ENCODE results near the gene ADGB. TPM values are rescaled to one million over a fixed set of nuclear protein-coding genes. Genes with fewer than 3 reads are reported as not detected.
A peak's percentile ranks its signal among the peaks of the same experiment; 100 is the strongest.
"Not testable (repeated sequence)": the region's sequence is repeated elsewhere in the genome, so short reads cannot be mapped to it uniquely, and the experiment has no call there.

Gene ADGB
- total RNA-seq, result not detected
- total RNA-seq (2013), result not detected
- total RNA-seq, result 0 to 0.10 (median 0) reads per million in 29 experiments

DNA sequence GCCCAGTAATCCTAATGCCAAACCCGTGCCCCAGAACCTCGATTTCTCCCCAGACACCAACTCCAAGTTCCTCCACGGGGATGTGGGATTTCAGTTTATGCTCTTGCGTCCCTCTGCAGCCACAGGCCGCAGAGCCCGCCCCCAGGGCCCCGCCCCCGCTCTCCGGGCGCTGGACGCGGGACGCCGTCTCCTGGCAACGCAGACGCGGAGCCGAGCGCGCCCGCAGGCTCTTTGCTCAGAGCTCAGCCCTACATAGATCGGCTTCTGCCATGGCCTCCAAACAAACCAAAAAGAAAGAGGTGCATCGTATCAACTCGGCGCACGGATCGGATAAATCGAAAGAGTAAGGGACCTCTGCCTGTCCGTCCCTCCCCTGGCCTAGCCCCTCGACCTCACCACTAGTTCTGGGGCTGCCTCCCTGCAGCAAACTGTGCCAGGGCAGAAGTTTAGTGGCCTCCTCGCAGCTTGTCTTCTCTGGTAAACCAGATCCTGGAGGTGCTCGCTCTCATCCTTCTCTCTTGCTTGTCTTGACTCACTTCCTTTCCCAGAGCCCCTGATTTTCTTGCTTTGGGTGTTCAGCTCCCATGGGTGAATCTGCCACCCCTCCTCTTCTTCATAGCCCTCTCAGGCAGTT lies at the start of gene ADGB:
TSS of gene ADGB (plus strand) at position 201 of the 634 bp plus-strand sequence. CDS start at position 270, 69 bp downstream.
- H3K27ac Mint-ChIP-seq, result no peak within 1 kb of the TSS
- no peaks in the 10 kb centered on the region for H3K9me3 Mint-ChIP-seq
- peaks cover 0 to 5% of the 10 kb centered on the region in 2 experiments for H3K27me3 ChIP-seq (replicated peaks in 1 of 2; ENCODE audit: control insufficient read depth in 2 of 2, extremely low read depth in 1 of 2, insufficient read depth in 2 of 2, low read length in 1 of 2)
- DNase-seq, result peak in 1 of 35 experiments; percentile 12
- ChIA-PET POLR2A (no interaction called here), CTCF (no interaction called here)
- H3K4me1 Mint-ChIP-seq, result peaks cover 0 to 8% (median 5%) of the 10 kb centered on the region in 3 donors
- peak within 1 kb of the TSS in 1 of 3 donors; percentile 48 for H3K4me3 Mint-ChIP-seq
- H3K36me3 ChIP-seq (ENCODE audit: control insufficient read depth in 2 of 2, extremely low read depth in 1 of 2, insufficient read depth in 1 of 2, low read length in 1 of 2), result no peaks in the 10 kb centered on the region
- H3K4me1 ChIP-seq (ENCODE audit: control insufficient read depth in 1 of 2, extremely low read depth in 1 of 2, insufficient read depth in 2 of 2, low read length in 2 of 2), result peaks cover 0 to 4% of the 10 kb centered on the region in 2 experiments
- peaks cover 9 to 17% of the 10 kb centered on the region in 2 donors for H3K27me3 Mint-ChIP-seq
- H3K36me3 Mint-ChIP-seq, result no peaks in the 10 kb centered on the region
- H3K9me3 ChIP-seq, result no peaks in the 10 kb centered on the region
- H3K27ac ChIP-seq (ENCODE audit: low read length), result no peak within 1 kb of the TSS
- H3K4me3 ChIP-seq (ENCODE audit: control insufficient read depth in 1 of 2, extremely low read depth in 1 of 2, low read length in 1 of 2), result peak within 1 kb of the TSS in 1 of 2 donors; percentile 46
- ATAC-seq (replicated peaks in 1 of 4), result no peak
- WGBS (ENCODE audit: insufficient coverage), result 19% methylated on average over 30 of the region's 32 CpGs

DNA sequence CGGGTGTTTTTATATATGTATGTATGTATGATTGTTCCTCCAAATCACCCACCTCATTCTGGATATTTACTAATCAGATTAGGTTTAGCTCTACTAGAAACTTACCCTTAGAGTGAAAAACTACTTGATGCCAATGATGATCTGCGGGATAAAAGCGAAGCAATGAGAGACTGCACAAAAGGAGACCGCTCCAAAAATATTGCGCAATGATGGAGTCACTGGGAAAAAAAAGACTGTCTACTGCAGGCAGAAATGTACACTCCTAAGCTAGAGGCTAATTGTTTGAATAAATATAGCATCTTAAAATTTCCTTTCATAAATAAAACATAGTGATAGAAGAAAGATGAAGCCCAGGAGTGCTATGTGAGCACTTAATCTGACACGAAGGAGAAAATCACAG lies 47.9 kb upstream of the ADGB start:
- H3K27me3 Mint-ChIP-seq, result peaks cover 0 to 1% of the 10 kb centered on the region in 2 donors
- H3K4me1 Mint-ChIP-seq, result no peaks in the 10 kb centered on the region
- H3K36me3 ChIP-seq (ENCODE audit: control insufficient read depth in 2 of 2, extremely low read depth in 1 of 2, insufficient read depth in 1 of 2, low read length in 1 of 2), result no peaks in the 10 kb centered on the region
- CTCF ChIA-PET, result no interaction called here
- POLR2A ChIA-PET, result no interaction called here
- no peak overlapping the region for H3K27ac Mint-ChIP-seq
- no peak overlapping the region for H3K4me3 Mint-ChIP-seq
- 96% methylated on average over 5 of the region's 6 CpGs for WGBS (ENCODE audit: insufficient coverage)
- H3K9me3 Mint-ChIP-seq, result no peaks in the 10 kb centered on the region
- no peaks in the 10 kb centered on the region for H3K36me3 Mint-ChIP-seq
- H3K9me3 ChIP-seq, result no peaks in the 10 kb centered on the region
- ATAC-seq (replicated peaks in 1 of 4), result no peak
- no peaks in the 10 kb centered on the region for H3K4me1 ChIP-seq (ENCODE audit: control insufficient read depth in 1 of 2, extremely low read depth in 1 of 2, insufficient read depth in 2 of 2, low read length in 2 of 2)
- H3K27me3 ChIP-seq (replicated peaks in 1 of 2; ENCODE audit: control insufficient read depth in 2 of 2, extremely low read depth in 1 of 2, insufficient read depth in 2 of 2, low read length in 1 of 2), result no peaks in the 10 kb centered on the region
- no peak overlapping the region for H3K4me3 ChIP-seq (ENCODE audit: control insufficient read depth in 1 of 2, extremely low read depth in 1 of 2, low read length in 1 of 2)
- H3K27ac ChIP-seq (ENCODE audit: low read length), result no peak overlapping the region
- DNase-seq, result no peak

DNA sequence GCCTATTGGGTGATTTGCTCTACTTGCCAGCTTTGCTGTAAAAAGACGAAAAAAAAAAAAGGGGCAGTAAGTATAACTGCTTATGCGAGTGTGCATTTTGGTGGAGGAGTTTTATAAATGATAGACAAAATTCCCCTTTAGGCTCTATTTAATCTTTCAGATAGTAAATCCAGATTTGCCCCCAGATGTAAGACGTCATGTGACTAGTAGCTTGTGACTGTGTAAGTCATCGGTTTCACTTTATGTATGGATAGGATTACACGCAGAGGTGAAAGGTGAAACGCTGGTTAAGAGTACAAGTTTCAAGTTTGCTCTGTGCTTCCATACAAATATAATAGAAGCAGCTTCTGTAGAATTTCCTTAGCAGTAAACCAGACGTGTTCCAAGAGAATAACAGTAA lies 47.2 kb upstream of the ADGB start:
- Histone ChIP-seq H3K4me3 (ENCODE audit: control insufficient read depth in 1 of 2, extremely low read depth in 1 of 2, low read length in 1 of 2) (no peak overlapping the region), H3K9me3 (no peaks in the 10 kb centered on the region), H3K36me3 (ENCODE audit: control insufficient read depth in 2 of 2, extremely low read depth in 1 of 2, insufficient read depth in 1 of 2, low read length in 1 of 2) (no peaks in the 10 kb centered on the region), H3K27me3 (replicated peaks in 1 of 2; ENCODE audit: control insufficient read depth in 2 of 2, extremely low read depth in 1 of 2, insufficient read depth in 2 of 2, low read length in 1 of 2) (no peaks in the 10 kb centered on the region), H3K4me1 (ENCODE audit: control insufficient read depth in 1 of 2, extremely low read depth in 1 of 2, insufficient read depth in 2 of 2, low read length in 2 of 2) (no peaks in the 10 kb centered on the region), H3K27ac (ENCODE audit: low read length) (no peak overlapping the region)
- no peak overlapping the region for H3K27ac Mint-ChIP-seq
- CTCF ChIA-PET, result no interaction called here
- H3K27me3 Mint-ChIP-seq, result no peaks in the 10 kb centered on the region
- H3K4me3 Mint-ChIP-seq, result no peak overlapping the region
- WGBS (ENCODE audit: insufficient coverage), result no CpG with 5 or more reads among the region's 7 CpGs
- no peaks in the 10 kb centered on the region for H3K4me1 Mint-ChIP-seq
- ATAC-seq (replicated peaks in 1 of 4), result no peak
- no peaks in the 10 kb centered on the region for H3K9me3 Mint-ChIP-seq
- no peaks in the 10 kb centered on the region for H3K36me3 Mint-ChIP-seq
- DNase-seq, result no peak
- POLR2A ChIA-PET, result no interaction called here

DNA sequence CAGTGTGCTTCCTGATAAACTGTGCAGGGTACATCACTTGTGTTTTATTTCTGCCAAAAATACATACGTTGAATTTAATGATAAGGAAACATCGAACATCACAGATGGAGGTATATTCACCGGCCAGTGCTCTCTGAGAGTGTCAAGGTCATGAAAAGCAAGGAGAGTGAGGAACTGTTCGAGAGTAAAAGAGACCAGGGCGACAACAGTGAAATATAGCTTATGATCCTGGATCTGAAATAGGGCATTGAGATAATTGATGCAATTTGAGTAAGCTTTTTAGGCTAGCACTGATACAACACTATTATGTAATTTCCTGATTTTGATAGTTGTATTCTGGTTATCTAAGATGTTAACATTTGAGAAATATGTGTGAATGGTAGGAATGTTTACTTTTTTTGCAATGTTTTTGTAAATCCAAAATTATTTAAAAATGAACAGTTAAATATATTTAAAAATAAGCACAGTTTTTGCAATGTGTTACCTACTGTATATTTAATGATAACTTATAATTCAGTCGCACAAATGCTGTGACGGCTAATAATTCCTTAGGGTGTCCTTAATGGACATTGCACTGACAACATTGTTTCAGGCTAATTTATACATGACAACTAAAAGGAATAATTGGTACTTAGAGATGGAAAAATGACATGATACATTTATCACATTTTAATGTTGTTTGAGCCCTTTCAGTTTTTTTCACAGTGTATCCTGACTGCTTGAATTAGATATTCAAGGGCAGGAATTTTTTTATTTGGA lies 45.2 kb upstream of the ADGB start:
- H3K4me3 ChIP-seq (ENCODE audit: control insufficient read depth in 1 of 2, extremely low read depth in 1 of 2, low read length in 1 of 2), result no peak overlapping the region
- Mint-ChIP-seq H3K4me1 (no peaks in the 10 kb centered on the region), H3K36me3 (no peaks in the 10 kb centered on the region), H3K27ac (no peak overlapping the region), H3K9me3 (no peaks in the 10 kb centered on the region), H3K4me3 (no peak overlapping the region), H3K27me3 (no peaks in the 10 kb centered on the region)
- no peak for ATAC-seq (replicated peaks in 1 of 4)
- H3K27me3 ChIP-seq (replicated peaks in 1 of 2; ENCODE audit: control insufficient read depth in 2 of 2, extremely low read depth in 1 of 2, insufficient read depth in 2 of 2, low read length in 1 of 2), result no peaks in the 10 kb centered on the region
- POLR2A ChIA-PET, result no interaction called here
- WGBS (ENCODE audit: insufficient coverage), result 90% methylated on average over 5 of the region's 7 CpGs
- CTCF ChIA-PET, result no interaction called here
- no peak for DNase-seq
- H3K9me3 ChIP-seq, result no peaks in the 10 kb centered on the region
- H3K27ac ChIP-seq (ENCODE audit: low read length), result no peak overlapping the region
- H3K4me1 ChIP-seq (ENCODE audit: control insufficient read depth in 1 of 2, extremely low read depth in 1 of 2, insufficient read depth in 2 of 2, low read length in 2 of 2), result no peaks in the 10 kb centered on the region
- H3K36me3 ChIP-seq (ENCODE audit: control insufficient read depth in 2 of 2, extremely low read depth in 1 of 2, insufficient read depth in 1 of 2, low read length in 1 of 2), result no peaks in the 10 kb centered on the region

DNA sequence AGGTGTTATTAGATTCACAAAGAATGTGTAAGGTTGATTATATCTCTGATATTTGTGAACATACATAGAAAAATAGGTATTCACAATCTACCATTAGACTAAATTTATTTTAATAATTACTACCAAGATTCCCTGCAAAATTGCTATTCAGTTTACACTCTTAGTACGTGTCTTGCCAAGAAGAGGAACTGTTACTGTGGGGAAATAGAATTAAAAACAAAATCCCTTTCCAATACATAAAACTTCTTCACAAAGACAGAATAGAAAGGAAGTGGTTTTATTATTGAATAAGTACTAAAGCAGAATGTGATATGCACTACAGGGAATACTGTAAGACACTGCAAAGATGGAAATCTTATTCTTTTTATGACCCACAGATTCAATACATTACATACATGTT lies 38.2 kb upstream of the ADGB start:
- ChIA-PET POLR2A (interaction anchor here in 1 of 2 donors (0.5 kb wide), 1 partner anchor 248 kb away, joined by 3 read pairs; no protein-coding TSS in a partner anchor), CTCF (no interaction called here)
- ATAC-seq (replicated peaks in 1 of 4) (no peak), DNase-seq (no peak)
- Mint-ChIP-seq H3K36me3 (no peaks in the 10 kb centered on the region), H3K9me3 (no peaks in the 10 kb centered on the region), H3K4me1 (no peaks in the 10 kb centered on the region), H3K4me3 (no peak overlapping the region), H3K27ac (no peak overlapping the region), H3K27me3 (no peaks in the 10 kb centered on the region)
- H3K27ac ChIP-seq (ENCODE audit: low read length), result no peak overlapping the region
- no peaks in the 10 kb centered on the region for H3K9me3 ChIP-seq
- no peak overlapping the region for H3K4me3 ChIP-seq (ENCODE audit: control insufficient read depth in 1 of 2, extremely low read depth in 1 of 2, low read length in 1 of 2)
- WGBS (ENCODE audit: insufficient coverage), result no CpG with 5 or more reads among the region's 1 CpG
- no peaks in the 10 kb centered on the region for H3K27me3 ChIP-seq (replicated peaks in 1 of 2; ENCODE audit: control insufficient read depth in 2 of 2, extremely low read depth in 1 of 2, insufficient read depth in 2 of 2, low read length in 1 of 2)
- H3K4me1 ChIP-seq (ENCODE audit: control insufficient read depth in 1 of 2, extremely low read depth in 1 of 2, insufficient read depth in 2 of 2, low read length in 2 of 2), result no peaks in the 10 kb centered on the region
- no peaks in the 10 kb centered on the region for H3K36me3 ChIP-seq (ENCODE audit: control insufficient read depth in 2 of 2, extremely low read depth in 1 of 2, insufficient read depth in 1 of 2, low read length in 1 of 2)

DNA sequence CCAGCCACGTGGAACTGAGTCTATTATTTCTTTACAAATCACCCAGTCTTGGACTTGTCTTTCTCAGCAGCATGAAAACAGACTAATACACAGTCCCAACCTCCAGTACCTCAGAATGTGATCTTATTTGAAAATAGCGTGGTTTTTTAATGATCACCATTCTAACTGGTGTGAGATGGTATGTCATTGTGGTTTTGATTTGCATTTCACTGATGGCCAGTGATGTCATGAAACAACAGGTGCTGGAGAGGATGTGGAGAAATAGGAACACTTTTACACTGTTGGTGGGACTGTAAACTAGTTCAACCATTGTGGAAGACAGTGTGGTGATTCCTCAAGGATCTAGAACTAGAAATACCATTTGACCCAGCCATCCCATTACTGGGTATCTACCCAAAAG lies 32.1 kb upstream of the ADGB start:
- POLR2A ChIA-PET; H3K27ac Mint-ChIP-seq; H3K9me3 ChIP-seq; H3K27me3 Mint-ChIP-seq; ATAC-seq (replicated peaks in 1 of 4); H3K27me3 ChIP-seq (replicated peaks in 1 of 2; ENCODE audit: control insufficient read depth in 2 of 2, extremely low read depth in 1 of 2, insufficient read depth in 2 of 2, low read length in 1 of 2); H3K4me3 Mint-ChIP-seq; H3K4me1 ChIP-seq (ENCODE audit: control insufficient read depth in 1 of 2, extremely low read depth in 1 of 2, insufficient read depth in 2 of 2, low read length in 2 of 2); CTCF ChIA-PET; H3K4me1 Mint-ChIP-seq; H3K4me3 ChIP-seq (ENCODE audit: control insufficient read depth in 1 of 2, extremely low read depth in 1 of 2, low read length in 1 of 2); DNase-seq; H3K27ac ChIP-seq (ENCODE audit: low read length); H3K36me3 ChIP-seq (ENCODE audit: control insufficient read depth in 2 of 2, extremely low read depth in 1 of 2, insufficient read depth in 1 of 2, low read length in 1 of 2); H3K36me3 Mint-ChIP-seq: not testable (repeated sequence)
- peaks cover 4 to 14% (median 5%) of the 10 kb centered on the region in 3 donors for H3K9me3 Mint-ChIP-seq
- no CpG with 5 or more reads among the region's 2 CpGs for WGBS (ENCODE audit: insufficient coverage)
